MCF 10A (cell line): ENCODE results near the gene NTPCR. TPM values are rescaled to one million over a fixed set of nuclear protein-coding genes. Genes with fewer than 3 reads are reported as not detected.

Experiments
- BruUV-seq: library from RNA; stranded (reverse); fragments of 400-500 nt; replicated peaks from 2 replicates; lab custom pipeline; 2021; lab: Mats Ljungman, UMichigan
- CTCF ChIA-PET: fragments of 300-600 bp; sonication (Branson Sonifier 250); formaldehyde crosslinking; extraction: SDS; loops from one replicate; lab custom pipeline; 2021; ENCODE audit warnings: antibody characterized with exemption, inconsistent platforms; lab: Yijun Ruan, JAX
- POLR2A ChIA-PET: fragments of 300-600, 350-650 bp; sonication (Branson Sonifier 250); formaldehyde crosslinking; extraction: SDS; loops from one replicate; lab custom pipeline; 2020; ENCODE audit warnings: antibody characterized with exemption, inconsistent platforms; lab: Yijun Ruan, JAX
- DNase-seq: peaks from one replicate; pipeline ENCODE4 v3.0.0-alpha.2; 2018; ENCODE audit not compliant: unreplicated experiment
- H3K27ac Mint-ChIP-seq: one replicate; pipeline ENCODE4 v1.8.0; 2022; ENCODE audit warnings: mild to moderate bottlenecking, low read depth, mixed read lengths; ENCODE audit not compliant: unreplicated experiment
- H3K27me3 Mint-ChIP-seq: one replicate; pipeline ENCODE4 v1.8.0; 2022; ENCODE audit warnings: mixed read lengths; ENCODE audit not compliant: insufficient read depth, unreplicated experiment
- H3K36me3 Mint-ChIP-seq: one replicate; pipeline ENCODE4 v1.8.0; 2022; ENCODE audit warnings: mild to moderate bottlenecking, moderate library complexity, mixed read lengths; ENCODE audit not compliant: insufficient read depth, unreplicated experiment
- H3K4me1 Mint-ChIP-seq: one replicate; pipeline ENCODE4 v1.8.0; 2022; ENCODE audit warnings: mixed read lengths; ENCODE audit not compliant: insufficient read depth, unreplicated experiment
- H3K4me3 Mint-ChIP-seq: one replicate; pipeline ENCODE4 v1.8.0; 2022; ENCODE audit warnings: mild to moderate bottlenecking, moderate library complexity, mixed read lengths; ENCODE audit not compliant: unreplicated experiment
- H3K9me3 Mint-ChIP-seq: one replicate; pipeline ENCODE4 v1.8.0; 2022; ENCODE audit warnings: mixed read lengths; ENCODE audit not compliant: unreplicated experiment
- intact Hi-C: fragments of 100-400 bp; cut with micrococcal nuclease; formaldehyde crosslinking; loops from 2 replicates; pipeline ENCODE4 v1.14.1; 2022
- total RNA-seq: library from RNA; stranded (reverse); gene quantifications from 2 replicates; pipeline ENCODE4 v1.2.3, GENCODE V29; 2022
- TF ChIP-seq, protein P1 (sequence below): fragments of 200-600 bp; IDR thresholded peaks from one replicate; pipeline ENCODE4 v1.8.0; 2022; ENCODE audit warnings: antibody characterized with exemption, mild to moderate bottlenecking; ENCODE audit not compliant: unreplicated experiment

NTPCR gene
- total RNA-seq, 1 experiment from 2014 or later, result 129 TPM

DNA sequence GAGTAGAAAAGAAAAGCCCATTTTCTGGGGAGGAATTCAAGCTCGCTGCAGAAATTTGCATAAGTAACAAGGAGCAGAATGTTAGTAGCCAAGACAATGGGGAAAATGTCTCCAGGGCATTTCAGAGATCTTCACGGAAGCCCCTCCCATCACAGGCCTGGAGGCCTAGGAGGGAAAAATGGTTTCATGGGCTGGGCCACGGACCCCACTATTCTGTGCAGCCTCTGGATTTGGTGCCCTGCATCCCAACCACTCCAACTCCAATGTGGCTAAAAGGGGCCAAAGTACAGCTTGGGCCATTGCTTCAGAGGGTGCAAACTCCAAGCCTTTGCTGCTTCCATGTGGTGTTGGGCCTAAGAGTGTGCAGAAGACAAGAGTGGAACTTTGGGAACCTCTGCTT is 43.1 kb downstream of the NTPCR start:
- Mint-ChIP-seq H3K4me3 (no peak overlapping the region), H3K27ac (no peak overlapping the region), H3K36me3 (peaks cover 55% of the 10 kb centered on the region), H3K4me1 (peaks cover 2% of the 10 kb centered on the region), H3K27me3 (no peaks in the 10 kb centered on the region), H3K9me3 (peaks cover 19% of the 10 kb centered on the region)
- BruUV-seq, result no TSS peak
- intact Hi-C loops, result no loop called here
- TF ChIP-seq, protein P1, sequence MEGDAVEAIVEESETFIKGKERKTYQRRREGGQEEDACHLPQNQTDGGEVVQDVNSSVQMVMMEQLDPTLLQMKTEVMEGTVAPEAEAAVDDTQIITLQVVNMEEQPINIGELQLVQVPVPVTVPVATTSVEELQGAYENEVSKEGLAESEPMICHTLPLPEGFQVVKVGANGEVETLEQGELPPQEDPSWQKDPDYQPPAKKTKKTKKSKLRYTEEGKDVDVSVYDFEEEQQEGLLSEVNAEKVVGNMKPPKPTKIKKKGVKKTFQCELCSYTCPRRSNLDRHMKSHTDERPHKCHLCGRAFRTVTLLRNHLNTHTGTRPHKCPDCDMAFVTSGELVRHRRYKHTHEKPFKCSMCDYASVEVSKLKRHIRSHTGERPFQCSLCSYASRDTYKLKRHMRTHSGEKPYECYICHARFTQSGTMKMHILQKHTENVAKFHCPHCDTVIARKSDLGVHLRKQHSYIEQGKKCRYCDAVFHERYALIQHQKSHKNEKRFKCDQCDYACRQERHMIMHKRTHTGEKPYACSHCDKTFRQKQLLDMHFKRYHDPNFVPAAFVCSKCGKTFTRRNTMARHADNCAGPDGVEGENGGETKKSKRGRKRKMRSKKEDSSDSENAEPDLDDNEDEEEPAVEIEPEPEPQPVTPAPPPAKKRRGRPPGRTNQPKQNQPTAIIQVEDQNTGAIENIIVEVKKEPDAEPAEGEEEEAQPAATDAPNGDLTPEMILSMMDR, result no peak
- ChIA-PET POLR2A (no interaction called here), CTCF (interaction anchor here (0.6 kb wide), 1 partner anchor 86 kb away, joined by 4 read pairs; no protein-coding TSS in a partner anchor)
- DNase-seq, result no peak

DNA sequence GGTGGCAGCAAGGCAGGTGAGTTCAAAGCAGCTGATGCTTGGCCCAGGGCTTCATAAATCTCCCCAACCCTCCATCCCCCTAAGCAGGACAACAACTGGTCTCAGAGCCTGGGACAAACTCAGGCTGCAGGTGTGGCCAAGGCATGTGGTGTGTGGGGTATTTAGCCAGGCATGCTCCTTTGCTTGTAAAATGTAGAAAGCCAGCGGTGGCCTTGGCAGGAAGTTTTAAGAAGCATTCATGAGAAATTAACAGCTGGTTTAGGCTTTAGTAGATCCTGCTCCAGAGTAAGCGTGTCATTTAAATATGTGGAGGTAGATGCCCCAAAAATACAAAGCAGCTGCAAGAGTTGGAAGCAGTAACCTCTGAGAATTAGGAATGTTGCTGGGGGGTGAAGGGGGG is 44.8 kb downstream of the NTPCR start:
- TF ChIP-seq, protein P1, result no peak
- CTCF ChIA-PET, result interaction anchor here (0.7 to 1.6 kb wide), 5 partner anchors 15 to 333 kb away, joined by 3 to 5 read pairs (median 3); no protein-coding TSS in a partner anchor
- Mint-ChIP-seq H3K4me3 (no peak overlapping the region), H3K9me3 (peaks cover 19% of the 10 kb centered on the region), H3K27ac (no peak overlapping the region), H3K4me1 (no peaks in the 10 kb centered on the region), H3K27me3 (no peaks in the 10 kb centered on the region), H3K36me3 (peaks cover 71% of the 10 kb centered on the region)
- intact Hi-C loops, result no loop called here
- no peak for DNase-seq
- BruUV-seq, result no TSS peak
- POLR2A ChIA-PET, result interaction anchor here (1.0 kb wide), 1 partner anchor 11 kb away, joined by 3 read pairs; no protein-coding TSS in a partner anchor

DNA sequence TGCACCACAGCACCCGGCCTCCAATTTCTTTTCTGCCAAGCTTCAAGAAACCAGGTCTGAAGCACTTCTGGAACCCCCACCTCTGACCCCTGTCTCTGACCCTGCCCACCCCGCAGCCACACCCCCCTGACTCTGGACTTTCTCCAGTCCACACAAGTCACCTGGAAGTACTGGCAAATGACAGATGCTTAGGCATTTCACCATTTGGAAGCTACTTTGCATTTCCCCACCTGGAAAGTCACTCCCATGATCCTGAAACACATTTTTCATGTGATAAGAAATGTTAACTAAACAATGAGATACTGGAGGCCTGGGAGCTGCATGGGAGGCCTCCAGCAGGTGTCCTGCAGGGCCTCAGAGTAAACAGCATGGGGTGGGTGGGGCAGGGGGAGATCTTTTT is 45.7 kb downstream of the NTPCR start:
- intact Hi-C loops, result no loop called here
- Mint-ChIP-seq H3K9me3 (peaks cover 19% of the 10 kb centered on the region), H3K4me3 (no peak overlapping the region), H3K4me1 (no peaks in the 10 kb centered on the region), H3K36me3 (peaks cover 75% of the 10 kb centered on the region), H3K27me3 (no peaks in the 10 kb centered on the region), H3K27ac (no peak overlapping the region)
- DNase-seq, result no peak
- TF ChIP-seq, protein P1, result no peak
- no TSS peak for BruUV-seq
- POLR2A ChIA-PET, result interaction anchor here (0.8 to 1.0 kb wide), 2 partner anchors 10 to 15 kb away, joined by 3 read pairs; no protein-coding TSS in a partner anchor
- CTCF ChIA-PET, result interaction anchor here (0.7 to 1.6 kb wide), 5 partner anchors 16 to 641 kb away, joined by 3 to 6 read pairs (median 3); no protein-coding TSS in a partner anchor

DNA sequence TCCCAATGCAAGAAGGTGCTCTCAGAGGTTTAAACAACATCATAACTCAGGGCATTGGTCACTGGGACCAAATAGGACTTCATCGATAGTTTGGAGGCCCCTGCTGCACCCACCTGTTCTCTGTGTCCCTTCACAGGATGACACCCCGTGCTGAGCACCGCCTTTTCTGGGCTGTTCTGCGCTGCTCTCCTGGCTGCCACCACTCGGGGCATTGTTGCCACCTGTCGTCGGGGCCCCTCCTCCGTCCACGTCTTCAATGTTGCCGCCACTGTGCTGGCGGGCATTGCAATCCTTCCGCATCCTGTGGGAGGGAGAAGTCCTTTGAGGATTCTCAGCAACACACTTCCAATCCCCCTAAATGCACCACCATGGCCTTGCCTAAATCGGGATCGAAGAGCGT is 47.7 kb downstream of the NTPCR start:
- TF ChIP-seq, protein P1, result no peak
- intact Hi-C loops, result no loop called here
- H3K9me3 Mint-ChIP-seq, result peaks cover 24% of the 10 kb centered on the region
- POLR2A ChIA-PET, result interaction anchor here (1.0 kb wide), 1 partner anchor 11 kb away, joined by 4 read pairs; no protein-coding TSS in a partner anchor
- no peaks in the 10 kb centered on the region for H3K4me1 Mint-ChIP-seq
- no peak for DNase-seq
- peaks cover 79% of the 10 kb centered on the region for H3K36me3 Mint-ChIP-seq
- no TSS peak for BruUV-seq
- no peaks in the 10 kb centered on the region for H3K27me3 Mint-ChIP-seq
- H3K4me3 Mint-ChIP-seq, result no peak overlapping the region
- CTCF ChIA-PET, result interaction anchor here (0.9 to 1.0 kb wide), 2 partner anchors 12 to 22 kb away, joined by 3 read pairs; no protein-coding TSS in a partner anchor
- no peak overlapping the region for H3K27ac Mint-ChIP-seq
